Coronary artery (tissue), 2 donors: ENCODE results near the gene AJM1.
"Not testable (repeated sequence)": the region's sequence is repeated elsewhere in the genome, so short reads cannot be mapped to it uniquely, and the experiment has no call there.

Source experiments
- DNase-seq: peaks from one replicate; pipeline ENCODE4 v3.0.0-alpha.2; 2017; ENCODE audit warnings: low spot score
- H3K27ac ChIP-seq, 2 donors: fragments of 200-600 bp; sonication (generic); one replicate each; pipeline ENCODE4 v1.5.1; 2016 to 2019
- H3K4me3 ChIP-seq: fragments of 200-600 bp; sonication (generic); 2 replicates; pipeline ENCODE4 v1.5.1; 2016; ENCODE audit warnings: mild to moderate bottlenecking, moderate library complexity
- TF ChIP-seq, protein P1 (sequence below): fragments of 200-600 bp; sonication (generic); IDR thresholded peaks from one replicate; pipeline ENCODE4 v1.5.1; 2019; ENCODE audit warnings: antibody characterized with exemption

The AJM1 gene

DNA sequence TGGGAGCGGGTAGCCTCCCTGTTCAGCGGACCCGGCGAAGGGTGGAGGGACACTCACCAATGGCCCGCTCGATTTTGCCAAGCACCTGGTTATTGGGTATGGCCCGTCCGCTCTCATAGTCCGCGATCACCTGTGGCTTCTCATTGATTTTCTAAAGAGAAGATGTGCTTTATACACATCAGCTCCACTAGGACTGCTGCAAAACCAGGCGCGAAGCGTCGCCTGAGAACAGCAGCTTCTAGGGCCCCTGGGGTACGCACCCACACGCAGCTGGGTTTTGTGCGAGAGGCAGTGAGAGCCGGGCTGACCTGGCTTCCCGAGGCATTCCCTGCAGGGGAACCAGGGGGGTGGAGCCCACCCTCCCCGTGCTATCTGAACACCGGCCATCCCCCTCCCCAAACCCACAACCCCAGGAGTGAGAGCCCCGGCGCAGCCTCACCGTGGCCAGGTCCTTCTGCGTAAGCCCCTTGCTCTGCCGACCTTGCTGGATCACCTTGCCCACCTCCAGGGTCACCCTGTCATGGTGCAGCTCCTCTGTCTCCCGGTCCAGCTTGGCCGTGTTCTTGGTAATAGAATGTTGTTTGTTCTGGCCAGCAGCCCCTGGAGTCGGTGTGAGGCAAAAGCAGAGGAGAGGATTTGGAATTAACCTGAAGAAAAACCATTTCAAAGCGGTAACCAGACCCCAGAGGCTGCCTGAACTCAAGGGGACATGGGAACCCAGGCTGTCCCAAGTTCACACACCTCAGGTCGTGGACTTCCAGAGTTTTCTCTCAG, 20.8 kb downstream of the AJM1 start:
- TF ChIP-seq, protein P1, sequence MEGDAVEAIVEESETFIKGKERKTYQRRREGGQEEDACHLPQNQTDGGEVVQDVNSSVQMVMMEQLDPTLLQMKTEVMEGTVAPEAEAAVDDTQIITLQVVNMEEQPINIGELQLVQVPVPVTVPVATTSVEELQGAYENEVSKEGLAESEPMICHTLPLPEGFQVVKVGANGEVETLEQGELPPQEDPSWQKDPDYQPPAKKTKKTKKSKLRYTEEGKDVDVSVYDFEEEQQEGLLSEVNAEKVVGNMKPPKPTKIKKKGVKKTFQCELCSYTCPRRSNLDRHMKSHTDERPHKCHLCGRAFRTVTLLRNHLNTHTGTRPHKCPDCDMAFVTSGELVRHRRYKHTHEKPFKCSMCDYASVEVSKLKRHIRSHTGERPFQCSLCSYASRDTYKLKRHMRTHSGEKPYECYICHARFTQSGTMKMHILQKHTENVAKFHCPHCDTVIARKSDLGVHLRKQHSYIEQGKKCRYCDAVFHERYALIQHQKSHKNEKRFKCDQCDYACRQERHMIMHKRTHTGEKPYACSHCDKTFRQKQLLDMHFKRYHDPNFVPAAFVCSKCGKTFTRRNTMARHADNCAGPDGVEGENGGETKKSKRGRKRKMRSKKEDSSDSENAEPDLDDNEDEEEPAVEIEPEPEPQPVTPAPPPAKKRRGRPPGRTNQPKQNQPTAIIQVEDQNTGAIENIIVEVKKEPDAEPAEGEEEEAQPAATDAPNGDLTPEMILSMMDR: no peak
- H3K27ac ChIP-seq: no peak overlapping the region
- H3K4me3 ChIP-seq: no peak overlapping the region
- DNase-seq: no peak

DNA sequence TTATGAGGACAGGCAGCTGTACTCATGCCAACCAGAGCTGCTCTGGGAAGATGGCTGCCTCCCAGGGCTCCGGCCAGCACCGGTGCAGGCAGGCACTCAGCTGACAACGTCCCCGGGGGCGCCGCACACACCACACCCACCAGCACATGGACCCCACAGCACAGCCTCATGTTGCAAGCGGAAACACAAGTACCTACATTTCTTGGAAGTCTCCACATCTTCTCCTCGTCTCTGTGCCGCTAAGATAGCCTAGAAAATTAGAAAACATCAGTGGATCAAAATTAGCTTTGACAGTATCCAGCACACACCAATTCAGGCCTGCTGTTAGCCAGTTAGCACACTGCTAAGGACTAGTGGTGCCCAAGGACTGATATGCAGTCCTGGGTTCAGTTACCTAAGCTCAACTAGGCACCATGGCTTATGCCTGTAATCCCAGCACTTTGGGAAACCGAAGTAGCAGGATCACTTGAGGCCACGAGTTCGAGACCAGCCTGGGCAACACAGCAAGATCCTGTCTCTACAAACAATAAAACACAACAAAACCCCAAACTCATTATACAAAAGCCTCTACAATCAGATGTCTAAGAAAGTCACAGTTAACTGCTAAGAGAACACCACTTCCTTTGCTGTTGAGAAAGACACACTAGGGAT, 21.5 kb downstream of the AJM1 start:
- H3K4me3 ChIP-seq: no peak overlapping the region
- TF ChIP-seq, protein P1: no peak
- DNase-seq: no peak
- no peak overlapping the region for H3K27ac ChIP-seq

DNA sequence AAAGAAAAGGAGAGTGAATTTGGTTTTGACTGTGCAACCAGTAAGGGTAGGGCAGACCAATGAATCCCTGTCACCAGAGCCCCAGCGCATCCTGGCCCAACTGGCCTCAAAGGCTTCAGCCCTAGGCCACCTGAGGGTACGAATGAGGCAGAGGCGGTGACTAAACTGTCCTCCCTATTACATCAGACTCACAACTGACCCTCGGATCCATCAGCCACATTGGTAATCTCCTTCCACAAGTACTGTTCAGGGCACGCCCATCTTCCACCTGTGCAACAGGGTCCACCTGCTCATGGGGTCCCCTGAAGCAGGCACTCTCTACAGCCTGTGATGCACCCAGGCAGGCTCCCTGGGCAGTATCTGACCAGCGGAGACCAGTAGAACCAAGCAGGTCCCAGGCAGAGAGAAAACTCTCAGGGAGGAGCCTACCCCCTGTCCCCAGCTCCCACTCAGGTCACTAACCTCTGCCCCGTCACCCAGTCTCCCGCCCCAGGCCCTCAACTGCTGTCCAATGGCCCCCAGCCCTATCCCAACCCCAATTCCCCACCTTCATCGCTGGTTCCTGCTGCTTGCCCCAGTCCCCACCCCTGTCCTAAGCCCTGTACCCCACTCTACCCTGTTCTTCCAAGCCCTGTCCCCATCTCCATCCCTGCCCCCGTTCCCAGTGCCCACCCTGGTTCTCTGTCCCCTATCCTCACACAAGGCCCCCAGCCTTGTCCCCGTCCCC, 22.9 kb downstream of the AJM1 start:
- DNase-seq: peak; percentile 72
- TF ChIP-seq, protein P1: no peak
- Histone ChIP-seq H3K4me3 (peak overlapping the region; percentile 100), H3K27ac (peak overlapping the region; percentile 74 to 95)

DNA sequence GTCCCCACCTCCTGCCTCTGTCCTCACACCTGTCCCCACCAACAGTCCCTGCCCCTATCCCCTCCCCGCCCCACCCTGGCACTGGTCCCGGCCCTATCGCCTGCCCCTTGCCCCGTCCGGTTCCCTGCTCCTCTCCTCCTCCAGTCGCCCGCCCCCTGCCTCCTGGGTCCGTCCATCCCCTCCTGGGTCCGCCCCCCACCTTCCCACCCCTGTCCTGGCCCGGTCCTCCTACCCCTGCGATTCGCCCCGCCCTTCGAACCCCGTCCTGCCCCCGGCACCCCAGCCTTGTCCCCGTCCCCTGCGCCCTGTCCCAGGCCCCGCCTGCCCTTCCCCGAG, 23.5 kb downstream of the AJM1 start:
- TF ChIP-seq, protein P1: no peak
- peak; percentile 71 for DNase-seq
- Histone ChIP-seq H3K27ac (peak overlapping the region; percentile 74 to 95), H3K4me3 (peak overlapping the region; percentile 100)

DNA sequence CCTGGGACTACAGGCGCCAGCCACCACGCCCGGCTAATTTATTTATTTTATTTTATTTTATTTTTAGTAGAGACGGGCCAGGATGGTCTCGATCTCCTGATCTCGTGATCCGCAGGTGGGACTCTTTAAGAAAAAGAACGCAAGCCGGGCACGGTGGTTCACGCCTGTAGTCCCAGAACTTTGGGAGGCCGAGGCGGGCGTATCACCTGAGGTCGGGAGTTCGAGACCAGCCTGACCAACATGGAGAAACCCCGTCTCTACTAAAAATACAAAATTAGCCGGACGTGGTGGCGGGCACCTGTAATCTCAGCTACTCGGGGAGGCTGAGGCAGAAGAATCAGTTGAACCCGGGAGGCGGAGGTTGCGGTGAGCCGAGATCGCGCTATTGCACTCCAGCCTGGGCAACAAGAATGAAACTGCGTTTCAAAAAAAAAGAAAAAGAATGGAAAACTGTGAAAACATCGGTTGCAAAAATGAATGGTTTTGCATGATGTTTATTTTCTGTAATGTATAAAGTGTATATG, 24.7 kb downstream of the AJM1 start:
- DNase-seq, H3K27ac ChIP-seq: not testable (repeated sequence)
- H3K4me3 ChIP-seq: peak overlapping the region; percentile 100

DNA sequence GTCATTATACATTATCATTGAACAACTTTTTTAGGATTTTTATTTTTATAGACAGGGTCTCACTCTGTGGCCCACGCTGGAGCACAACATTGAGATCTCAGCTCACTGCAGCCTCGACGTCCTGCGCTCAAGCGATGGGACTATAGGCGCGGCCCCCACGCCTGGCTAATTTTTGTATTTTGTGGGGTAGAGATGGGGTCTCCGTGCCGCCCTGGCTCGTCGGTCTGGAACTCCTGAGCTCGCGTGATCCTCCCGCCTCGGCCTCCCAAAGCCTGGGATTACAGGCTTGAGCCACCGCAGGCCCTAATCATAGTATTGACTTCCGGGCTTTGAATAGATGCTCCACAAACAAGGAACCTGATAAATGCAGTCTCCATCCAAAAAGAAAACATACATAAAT, 25.2 kb downstream of the AJM1 start:
- TF ChIP-seq, protein P1: no peak
- Histone ChIP-seq H3K4me3 (no peak overlapping the region), H3K27ac (no peak overlapping the region)
- DNase-seq: peak; percentile 71

DNA sequence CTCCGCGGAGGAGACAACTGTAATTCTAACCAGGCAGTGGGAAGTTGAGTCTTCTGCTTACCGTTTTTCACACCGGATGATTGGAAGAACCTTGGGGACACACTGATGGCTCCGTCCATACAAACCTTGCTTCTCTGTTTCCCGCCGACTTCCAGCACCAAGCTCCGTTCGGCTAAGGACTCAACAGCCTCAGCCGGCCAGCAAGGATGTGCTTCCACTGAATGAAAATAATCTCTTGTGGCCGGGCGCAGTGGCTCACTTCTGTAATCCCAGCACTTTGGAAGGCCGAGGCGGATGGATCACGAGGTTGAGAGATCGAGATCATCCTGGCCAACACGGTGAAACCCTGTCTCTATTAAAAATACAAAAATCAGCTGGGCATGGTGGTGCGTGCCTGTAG, 25.6 kb downstream of the AJM1 start:
- Histone ChIP-seq H3K27ac (no peak overlapping the region), H3K4me3 (no peak overlapping the region)
- no peak for DNase-seq
- TF ChIP-seq, protein P1: no peak
